HL-60 (cell line): Measurements from ENCODE around the gene DAPL1.

Experiments used
- GABPA ChIP-seq: IDR thresholded peaks from 2 replicates; pipeline ENCODE4 v1.6.1; 2012; ENCODE audit warnings: low read depth
- POLR2AphosphoS5 ChIP-seq: IDR thresholded peaks from 2 replicates; pipeline ENCODE4 v1.6.1; 2012; ENCODE audit warnings: low read depth
- SPI1 ChIP-seq: IDR thresholded peaks from 2 replicates; pipeline ENCODE4 v1.6.1; 2012; ENCODE audit warnings: low read depth, mild to moderate bottlenecking, borderline replicate concordance
- TF ChIP-seq, protein P1 (sequence below): IDR thresholded peaks from one replicate; pipeline ENCODE4 v1.5.1; 2011; ENCODE audit warnings: low read length, control low read depth, inconsistent platforms; ENCODE audit not compliant: insufficient read depth
- TF ChIP-seq, protein P2 (sequence below): IDR thresholded peaks from 2 replicates; pipeline ENCODE4 v1.6.1; 2012; ENCODE audit warnings: low read depth; ENCODE audit not compliant: insufficient replicate concordance

DNA sequence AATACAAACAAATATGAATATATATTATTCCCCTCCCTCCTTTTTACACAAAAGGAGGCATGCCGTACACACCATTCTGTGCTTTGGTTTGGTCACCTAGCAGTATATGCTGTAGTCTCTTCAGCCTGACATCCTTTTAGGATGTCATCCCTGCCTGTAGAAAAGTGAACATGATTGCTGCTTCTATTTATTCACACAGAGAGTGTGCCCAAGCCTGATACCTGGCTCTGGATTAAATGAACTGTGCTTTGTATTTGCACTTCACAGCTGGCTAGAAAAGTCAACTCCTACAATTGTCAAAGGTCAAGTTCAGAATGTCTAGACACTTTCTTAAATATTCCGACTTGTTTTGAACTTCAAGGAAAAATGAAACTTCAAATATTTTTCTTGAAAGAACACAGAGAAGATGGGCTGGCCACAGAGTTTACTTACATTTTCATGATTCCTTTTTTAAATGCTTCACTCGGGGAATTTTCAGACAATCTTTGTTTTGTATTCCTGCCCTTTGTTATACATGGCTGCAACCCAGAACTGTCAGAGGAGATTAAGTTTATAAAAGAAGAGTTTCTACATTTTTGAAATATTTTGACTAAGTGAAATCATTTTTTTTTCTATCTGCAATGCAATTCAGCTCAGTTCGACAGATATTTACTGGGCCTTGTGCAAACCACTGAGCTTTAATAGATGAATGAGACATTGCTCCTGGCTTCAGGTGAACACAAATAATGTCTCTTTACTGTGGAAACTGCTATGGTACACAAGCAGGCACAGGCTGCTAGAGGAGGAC, 33.5 kb downstream of the DAPL1 start:
- TF ChIP-seq, protein P1, sequence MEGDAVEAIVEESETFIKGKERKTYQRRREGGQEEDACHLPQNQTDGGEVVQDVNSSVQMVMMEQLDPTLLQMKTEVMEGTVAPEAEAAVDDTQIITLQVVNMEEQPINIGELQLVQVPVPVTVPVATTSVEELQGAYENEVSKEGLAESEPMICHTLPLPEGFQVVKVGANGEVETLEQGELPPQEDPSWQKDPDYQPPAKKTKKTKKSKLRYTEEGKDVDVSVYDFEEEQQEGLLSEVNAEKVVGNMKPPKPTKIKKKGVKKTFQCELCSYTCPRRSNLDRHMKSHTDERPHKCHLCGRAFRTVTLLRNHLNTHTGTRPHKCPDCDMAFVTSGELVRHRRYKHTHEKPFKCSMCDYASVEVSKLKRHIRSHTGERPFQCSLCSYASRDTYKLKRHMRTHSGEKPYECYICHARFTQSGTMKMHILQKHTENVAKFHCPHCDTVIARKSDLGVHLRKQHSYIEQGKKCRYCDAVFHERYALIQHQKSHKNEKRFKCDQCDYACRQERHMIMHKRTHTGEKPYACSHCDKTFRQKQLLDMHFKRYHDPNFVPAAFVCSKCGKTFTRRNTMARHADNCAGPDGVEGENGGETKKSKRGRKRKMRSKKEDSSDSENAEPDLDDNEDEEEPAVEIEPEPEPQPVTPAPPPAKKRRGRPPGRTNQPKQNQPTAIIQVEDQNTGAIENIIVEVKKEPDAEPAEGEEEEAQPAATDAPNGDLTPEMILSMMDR: no peak
- TF ChIP-seq POLR2AphosphoS5 (no peak), GABPA (no peak), SPI1 (no peak)
- TF ChIP-seq, protein P2, sequence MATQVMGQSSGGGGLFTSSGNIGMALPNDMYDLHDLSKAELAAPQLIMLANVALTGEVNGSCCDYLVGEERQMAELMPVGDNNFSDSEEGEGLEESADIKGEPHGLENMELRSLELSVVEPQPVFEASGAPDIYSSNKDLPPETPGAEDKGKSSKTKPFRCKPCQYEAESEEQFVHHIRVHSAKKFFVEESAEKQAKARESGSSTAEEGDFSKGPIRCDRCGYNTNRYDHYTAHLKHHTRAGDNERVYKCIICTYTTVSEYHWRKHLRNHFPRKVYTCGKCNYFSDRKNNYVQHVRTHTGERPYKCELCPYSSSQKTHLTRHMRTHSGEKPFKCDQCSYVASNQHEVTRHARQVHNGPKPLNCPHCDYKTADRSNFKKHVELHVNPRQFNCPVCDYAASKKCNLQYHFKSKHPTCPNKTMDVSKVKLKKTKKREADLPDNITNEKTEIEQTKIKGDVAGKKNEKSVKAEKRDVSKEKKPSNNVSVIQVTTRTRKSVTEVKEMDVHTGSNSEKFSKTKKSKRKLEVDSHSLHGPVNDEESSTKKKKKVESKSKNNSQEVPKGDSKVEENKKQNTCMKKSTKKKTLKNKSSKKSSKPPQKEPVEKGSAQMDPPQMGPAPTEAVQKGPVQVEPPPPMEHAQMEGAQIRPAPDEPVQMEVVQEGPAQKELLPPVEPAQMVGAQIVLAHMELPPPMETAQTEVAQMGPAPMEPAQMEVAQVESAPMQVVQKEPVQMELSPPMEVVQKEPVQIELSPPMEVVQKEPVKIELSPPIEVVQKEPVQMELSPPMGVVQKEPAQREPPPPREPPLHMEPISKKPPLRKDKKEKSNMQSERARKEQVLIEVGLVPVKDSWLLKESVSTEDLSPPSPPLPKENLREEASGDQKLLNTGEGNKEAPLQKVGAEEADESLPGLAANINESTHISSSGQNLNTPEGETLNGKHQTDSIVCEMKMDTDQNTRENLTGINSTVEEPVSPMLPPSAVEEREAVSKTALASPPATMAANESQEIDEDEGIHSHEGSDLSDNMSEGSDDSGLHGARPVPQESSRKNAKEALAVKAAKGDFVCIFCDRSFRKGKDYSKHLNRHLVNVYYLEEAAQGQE: no peak
